ENCODE results near the gene MSI2.
"Not testable (repeated sequence)": the region's sequence is repeated elsewhere in the genome, so short reads cannot be mapped to it uniquely, and the experiment has no call there.

The MSI2 gene

DNA sequence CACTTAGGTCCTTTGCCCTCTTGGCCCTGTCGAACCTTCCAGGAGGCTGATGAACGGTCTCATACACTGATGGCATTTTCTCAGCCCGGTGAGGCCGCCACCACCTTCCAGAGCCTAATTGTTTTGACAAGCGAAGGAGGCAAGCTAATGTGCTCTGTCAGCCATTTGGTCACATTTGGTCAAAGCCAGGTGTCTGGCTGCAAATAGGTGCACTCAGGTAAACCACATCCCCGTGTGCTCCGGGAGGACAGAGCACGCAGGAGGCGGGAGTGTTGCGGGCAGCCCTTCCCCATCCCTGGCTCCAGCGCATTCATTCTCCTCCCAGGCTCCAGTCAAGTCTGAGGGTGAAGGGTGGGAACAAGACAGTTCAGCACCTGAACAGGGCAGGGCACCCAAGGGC, 240.1 kb downstream of the MSI2 start:
- TF ChIP-seq, protein P1, sequence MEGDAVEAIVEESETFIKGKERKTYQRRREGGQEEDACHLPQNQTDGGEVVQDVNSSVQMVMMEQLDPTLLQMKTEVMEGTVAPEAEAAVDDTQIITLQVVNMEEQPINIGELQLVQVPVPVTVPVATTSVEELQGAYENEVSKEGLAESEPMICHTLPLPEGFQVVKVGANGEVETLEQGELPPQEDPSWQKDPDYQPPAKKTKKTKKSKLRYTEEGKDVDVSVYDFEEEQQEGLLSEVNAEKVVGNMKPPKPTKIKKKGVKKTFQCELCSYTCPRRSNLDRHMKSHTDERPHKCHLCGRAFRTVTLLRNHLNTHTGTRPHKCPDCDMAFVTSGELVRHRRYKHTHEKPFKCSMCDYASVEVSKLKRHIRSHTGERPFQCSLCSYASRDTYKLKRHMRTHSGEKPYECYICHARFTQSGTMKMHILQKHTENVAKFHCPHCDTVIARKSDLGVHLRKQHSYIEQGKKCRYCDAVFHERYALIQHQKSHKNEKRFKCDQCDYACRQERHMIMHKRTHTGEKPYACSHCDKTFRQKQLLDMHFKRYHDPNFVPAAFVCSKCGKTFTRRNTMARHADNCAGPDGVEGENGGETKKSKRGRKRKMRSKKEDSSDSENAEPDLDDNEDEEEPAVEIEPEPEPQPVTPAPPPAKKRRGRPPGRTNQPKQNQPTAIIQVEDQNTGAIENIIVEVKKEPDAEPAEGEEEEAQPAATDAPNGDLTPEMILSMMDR (IDR thresholded peaks at IDR 0.05; ENCODE audit: low read depth, low read length, poor library complexity, severe bottlenecking) = no peak
- no peak for TF ChIP-seq EZH2phosphoT487 (IDR thresholded peaks at IDR 0.05; ENCODE audit: borderline replicate concordance, low read length)
- Histone ChIP-seq H3K9me3 (ENCODE audit: control insufficient read depth, insufficient read depth, low read length) (no peaks in the 10 kb centered on the region), H3K9me2 (replicated peaks; ENCODE audit: control insufficient read depth, low read length) (no peaks in the 10 kb centered on the region), H3K27ac (ENCODE audit: low read depth, low read length) (no peak overlapping the region), H3K4me3 (ENCODE audit: low read length) (no peak overlapping the region), H3K79me2 (ENCODE audit: control insufficient read depth, low read length) (peaks cover 26% of the 10 kb centered on the region), H3F3A (ENCODE audit: control insufficient read depth, insufficient read depth) (no peaks in the 10 kb centered on the region), H3K4me2 (ENCODE audit: low read length) (no peak overlapping the region), H4K20me1 (ENCODE audit: control insufficient read depth, insufficient read depth, low read depth, low read length) (no peaks in the 10 kb centered on the region; the same call in 1 of the 2 replicates), H3K36me3 (ENCODE audit: control insufficient read depth, low read length) (peaks cover 3% of the 10 kb centered on the region; the same call in 1 of the 2 replicates), H3K4me1 (ENCODE audit: control insufficient read depth, low read length) (peaks cover 8% of the 10 kb centered on the region), H3K27me3 (ENCODE audit: control insufficient read depth, low read length) (no peaks in the 10 kb centered on the region)

DNA sequence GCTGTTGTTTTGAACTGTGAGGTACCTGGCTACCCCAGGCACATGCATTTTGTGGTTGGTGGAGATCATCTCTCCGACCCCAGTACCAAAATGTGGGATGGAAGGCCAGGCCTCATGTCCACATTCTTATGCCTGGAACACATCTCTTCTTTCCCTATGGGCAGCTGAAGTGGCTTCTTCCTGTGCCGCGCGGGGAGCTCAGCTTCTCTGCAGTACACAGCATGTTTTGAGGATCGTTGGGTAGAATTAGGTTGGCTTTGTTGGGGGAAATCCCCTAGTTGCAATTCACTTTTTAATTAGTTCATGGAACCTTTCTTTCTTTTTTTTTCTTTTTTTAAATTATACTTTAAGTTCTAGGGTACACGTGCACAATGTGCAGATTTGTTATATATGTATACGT, 242.1 kb downstream of the MSI2 start:
- Histone ChIP-seq H3K27me3 (ENCODE audit: control insufficient read depth, low read length) (no peaks in the 10 kb centered on the region), H3K27ac (ENCODE audit: low read depth, low read length) (no peak overlapping the region), H3K9me2 (replicated peaks; ENCODE audit: control insufficient read depth, low read length) (no peaks in the 10 kb centered on the region), H3K9me3 (ENCODE audit: control insufficient read depth, insufficient read depth, low read length) (no peaks in the 10 kb centered on the region), H3K36me3 (ENCODE audit: control insufficient read depth, low read length) (peaks cover 3% of the 10 kb centered on the region; the same call in 1 of the 2 replicates), H3K4me1 (ENCODE audit: control insufficient read depth, low read length) (peaks cover under 1% of the 10 kb centered on the region; the same call in 1 of the 2 replicates), H4K20me1 (ENCODE audit: control insufficient read depth, insufficient read depth, low read depth, low read length) (no peaks in the 10 kb centered on the region; the same call in 1 of the 2 replicates), H3K4me2 (ENCODE audit: low read length) (no peak overlapping the region), H3F3A (ENCODE audit: control insufficient read depth, insufficient read depth) (no peaks in the 10 kb centered on the region), H3K79me2 (ENCODE audit: control insufficient read depth, low read length) (peaks cover 31% of the 10 kb centered on the region), H3K4me3 (ENCODE audit: low read length) (no peak overlapping the region)
- TF ChIP-seq, protein P1 (IDR thresholded peaks at IDR 0.05; ENCODE audit: low read depth, low read length, poor library complexity, severe bottlenecking) = no peak
- TF ChIP-seq EZH2phosphoT487 (IDR thresholded peaks at IDR 0.05; ENCODE audit: borderline replicate concordance, low read length) = no peak

DNA sequence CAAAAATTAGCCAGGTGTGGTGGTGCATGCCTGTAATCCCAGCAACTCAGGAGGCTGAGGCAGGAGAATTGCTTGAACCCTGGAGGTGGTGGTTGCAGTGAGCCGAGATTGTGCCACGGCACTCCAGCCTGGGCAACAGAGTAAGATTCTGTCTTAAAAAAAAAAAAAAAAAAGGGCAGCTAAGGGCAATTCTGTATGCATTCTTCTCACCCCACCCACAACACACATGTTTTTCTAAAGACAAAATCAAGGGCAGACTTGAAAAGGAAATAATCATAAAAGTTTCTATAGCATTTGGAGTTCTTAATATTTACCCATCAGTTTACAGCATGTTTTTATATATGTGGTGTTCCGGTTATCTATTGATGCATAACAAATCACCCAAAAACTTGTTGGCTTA, 242.9 kb downstream of the MSI2 start:
- not testable (repeated sequence) for H3K9me2 ChIP-seq (replicated peaks; ENCODE audit: control insufficient read depth, low read length); H3K4me3 ChIP-seq (ENCODE audit: low read length); H3K27me3 ChIP-seq (ENCODE audit: control insufficient read depth, low read length); H3K4me2 ChIP-seq (ENCODE audit: low read length); H4K20me1 ChIP-seq (ENCODE audit: control insufficient read depth, insufficient read depth, low read depth, low read length); H3K36me3 ChIP-seq (ENCODE audit: control insufficient read depth, low read length); H3K27ac ChIP-seq (ENCODE audit: low read depth, low read length); H3F3A ChIP-seq (ENCODE audit: control insufficient read depth, insufficient read depth); H3K9me3 ChIP-seq (ENCODE audit: control insufficient read depth, insufficient read depth, low read length); H3K4me1 ChIP-seq (ENCODE audit: control insufficient read depth, low read length)
- peaks cover 26% of the 10 kb centered on the region for H3K79me2 ChIP-seq (ENCODE audit: control insufficient read depth, low read length)

DNA sequence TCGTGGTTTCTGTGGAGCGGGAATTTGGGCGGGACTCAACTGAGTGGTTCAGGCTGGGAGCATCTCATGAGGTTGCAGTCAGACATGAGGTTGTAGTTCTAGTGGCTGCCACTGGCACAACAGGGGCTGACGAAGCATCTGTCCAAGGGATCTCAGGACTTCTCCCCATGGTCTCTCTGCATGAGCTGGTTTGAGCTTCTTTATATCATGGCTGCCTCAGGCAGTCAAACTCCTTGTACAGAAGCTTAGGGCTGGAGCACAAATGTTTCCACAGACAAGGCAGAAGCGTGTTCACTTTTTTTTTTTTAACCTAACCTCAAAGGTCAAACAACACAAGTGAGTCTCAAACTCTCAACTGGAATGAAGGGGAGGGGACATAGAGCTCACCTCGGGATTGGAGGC, 243.3 kb downstream of the MSI2 start:
- Histone ChIP-seq H3K4me2 (ENCODE audit: low read length) (no peak overlapping the region), H3F3A (ENCODE audit: control insufficient read depth, insufficient read depth) (no peaks in the 10 kb centered on the region), H3K4me3 (ENCODE audit: low read length) (no peak overlapping the region), H3K9me3 (ENCODE audit: control insufficient read depth, insufficient read depth, low read length) (no peaks in the 10 kb centered on the region), H3K4me1 (ENCODE audit: control insufficient read depth, low read length) (peaks cover under 1% of the 10 kb centered on the region; the same call in 1 of the 2 replicates), H4K20me1 (ENCODE audit: control insufficient read depth, insufficient read depth, low read depth, low read length) (no peaks in the 10 kb centered on the region), H3K27ac (ENCODE audit: low read depth, low read length) (no peak overlapping the region), H3K36me3 (ENCODE audit: control insufficient read depth, low read length) (peaks cover 1% of the 10 kb centered on the region; the same call in 1 of the 2 replicates), H3K9me2 (replicated peaks; ENCODE audit: control insufficient read depth, low read length) (no peaks in the 10 kb centered on the region), H3K27me3 (ENCODE audit: control insufficient read depth, low read length) (no peaks in the 10 kb centered on the region), H3K79me2 (ENCODE audit: control insufficient read depth, low read length) (peaks cover 25% of the 10 kb centered on the region)
- TF ChIP-seq, protein P1 (IDR thresholded peaks at IDR 0.05; ENCODE audit: low read depth, low read length, poor library complexity, severe bottlenecking) = no peak
- no peak for TF ChIP-seq EZH2phosphoT487 (IDR thresholded peaks at IDR 0.05; ENCODE audit: borderline replicate concordance, low read length)

Measured in DOHH2 (cell line).